Muscle of arm (tissue), 14 donors: ENCODE results near the gene DUOXA2. TPM values are rescaled to one million over a fixed set of nuclear protein-coding genes. Genes with fewer than 3 reads are reported as not detected.
"Not testable (repeated sequence)": the region's sequence is repeated elsewhere in the genome, so short reads cannot be mapped to it uniquely, and the experiment has no call there.

Source experiments
- DNase-seq: peaks from one replicate; pipeline ENCODE4 v3.0.0-alpha.2; 2013
- long read RNA-seq, 11 donors: transcript quantifications; one replicate each; lab custom pipeline, GENCODE V29; 2026
- polyA plus RNA-seq, 12 donors: library from polyadenylated mRNA; unstranded; fragments of 120-200 nt; gene quantifications; one replicate each; pipeline ENCODE4 v1.2.1, GENCODE V29; 2013; ENCODE audit not compliant: insufficient read length in 12 of 12

Gene DUOXA2
- 1 to 10 TPM in 1 of 12 donors, under 1 TPM in 1, not detected in 10; 0.16 to 1.2 TPM for polyA plus RNA-seq
- long read RNA-seq, donor 1 = 0 reads
- long read RNA-seq, donor 2 = 0 reads
- long read RNA-seq, donor 3 = 0 reads
- long read RNA-seq, donor 4 = 0 reads
- long read RNA-seq, donor 5 = 0 reads
- long read RNA-seq, donor 6 = 0 reads
- long read RNA-seq, donor 7 = 0 reads
- long read RNA-seq, donor 8 = 0 reads
- long read RNA-seq, donor 9 = 0 reads
- long read RNA-seq, donor 10 = 0 reads
- long read RNA-seq, donor 11 = 0 reads

GRCh38 chr15:45114076-45114750 lies at the start of gene DUOXA2, which contains the start of gene DUOX2:
DUOXA2 (plus strand) TSS chr15:45114326; CDS start chr15:45114606, 280 bp downstream.
DUOX2 (minus strand) TSS chr15:45114172; CDS start chr15:45113411, 761 bp downstream.
- no peak for DNase-seq

GRCh38 chr15:45064386-45064785 lies 49.7 kb upstream of the DUOXA2 start:
- no peak for DNase-seq

GRCh38 chr15:45069942-45070360 lies 44.2 kb upstream of the DUOXA2 start:
- not testable (repeated sequence) for DNase-seq

- DNase-seq = not testable (repeated sequence)
Measured at GRCh38 chr15:45073602-45074001, 40.5 kb upstream of the DUOXA2 start.

- not testable (repeated sequence) for DNase-seq
Measured at GRCh38 chr15:45075440-45076320, 38.4 kb upstream of the DUOXA2 start.

GRCh38 chr15:45077391-45077790 lies 36.7 kb upstream of the DUOXA2 start:
- not testable (repeated sequence) for DNase-seq

GRCh38 chr15:45079201-45079600 lies 34.9 kb upstream of the DUOXA2 start:
- DNase-seq = not testable (repeated sequence)

- not testable (repeated sequence) for DNase-seq
Measured at GRCh38 chr15:45079628-45080246, 34.4 kb upstream of the DUOXA2 start.

GRCh38 chr15:45080593-45080992 lies 33.5 kb upstream of the DUOXA2 start:
- not testable (repeated sequence) for DNase-seq

GRCh38 chr15:45082412-45082811 lies 31.7 kb upstream of the DUOXA2 start:
- DNase-seq = not testable (repeated sequence)

GRCh38 chr15:45083223-45083622 lies 30.9 kb upstream of the DUOXA2 start:
- DNase-seq = no peak

GRCh38 chr15:45084163-45084562 lies 30.0 kb upstream of the DUOXA2 start:
- DNase-seq = no peak

- no peak for DNase-seq
Measured at GRCh38 chr15:45087513-45087912, 26.6 kb upstream of the DUOXA2 start.

GRCh38 chr15:45088801-45089711 lies 25.1 kb upstream of the DUOXA2 start:
- DNase-seq = no peak

- DNase-seq = no peak
Measured at GRCh38 chr15:45089712-45090373, 24.3 kb upstream of the DUOXA2 start.

- DNase-seq = no peak
Measured at GRCh38 chr15:45091161-45091560, 23.0 kb upstream of the DUOXA2 start.

GRCh38 chr15:45091576-45091975 lies 22.6 kb upstream of the DUOXA2 start:
- no peak for DNase-seq

- no peak for DNase-seq
Measured at GRCh38 chr15:45093013-45093412, 21.1 kb upstream of the DUOXA2 start.

GRCh38 chr15:45093622-45094357 lies 20.3 kb upstream of the DUOXA2 start:
- no peak for DNase-seq
